RWPE1 (cell line): ENCODE measurements around the gene CRB2.

Source experiments
- CTCF ChIA-PET: fragments of 350-600 bp; sonication (Branson Sonifier 250); formaldehyde crosslinking; extraction: SDS; loops from one replicate; lab custom pipeline; 2021; lab: Yijun Ruan, JAX
- POLR2A ChIA-PET: fragments of 400-600 bp; formaldehyde crosslinking; extraction: SDS; loops from one replicate; lab custom pipeline; 2020; ENCODE audit warnings: antibody characterized with exemption; ENCODE audit not compliant: low non-redundant PET; lab: Yijun Ruan, JAX
- DNase-seq: peaks from one replicate; pipeline ENCODE4 v3.0.0; 2012; ENCODE audit warnings: low spot score
- H3K27ac ChIP-seq: fragments of 450-650 bp; 2 replicates; pipeline ENCODE4 v1.5.1; 2017
- TF ChIP-seq, protein P1 (sequence below): fragments of 450-650 bp; conservative IDR thresholded peaks from 2 replicates; pipeline ENCODE4 v1.5.1; 2017; ENCODE audit warnings: low read depth, mild to moderate bottlenecking

CRB2 gene

DNA sequence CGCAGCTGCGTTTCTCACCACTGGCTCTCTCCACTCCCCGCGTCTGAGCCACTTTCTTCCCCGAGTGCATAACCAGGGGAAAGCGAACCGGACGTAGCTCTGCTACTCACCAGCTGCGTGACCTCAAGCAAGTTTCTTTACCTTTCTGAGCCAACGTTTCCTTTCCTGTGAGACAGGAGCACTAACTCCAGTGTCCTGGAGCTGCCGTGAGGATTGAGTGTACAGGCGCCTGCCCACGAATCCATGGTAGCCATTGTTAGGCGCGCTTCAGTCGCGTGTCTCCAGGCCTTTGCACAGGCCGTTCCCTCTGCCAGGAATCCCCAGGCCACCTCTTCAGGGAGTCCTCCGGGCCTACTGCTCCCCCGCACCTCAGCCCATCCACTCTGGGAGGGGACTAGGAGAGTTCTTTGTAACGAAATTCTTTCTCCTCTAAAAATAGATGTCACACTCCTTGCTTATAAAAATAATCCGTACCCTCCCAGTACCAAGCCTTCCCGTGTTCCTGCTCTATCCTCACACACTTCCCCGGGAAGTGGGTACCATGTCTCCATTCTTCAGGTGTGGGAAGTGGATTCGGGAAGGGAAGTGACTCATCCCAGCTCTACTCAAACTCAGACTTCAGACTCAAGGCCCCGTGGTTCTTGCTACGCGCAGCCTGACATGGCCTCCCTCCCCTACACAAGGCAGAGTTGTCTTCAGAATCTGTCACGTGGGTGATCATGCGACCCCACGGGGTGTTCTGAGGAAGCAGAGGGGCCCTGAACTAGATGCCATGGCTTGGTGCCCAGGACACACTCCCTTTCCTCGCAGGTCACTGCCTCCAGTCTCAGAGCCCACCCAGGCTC is 16.1 kb upstream of the CRB2 start:
- CTCF ChIA-PET = interaction anchor here (0.5 to 2.5 kb wide), 3 partner anchors 10 to 1842 kb away, joined by 4 to 23 read pairs (median 6); no protein-coding TSS in a partner anchor
- POLR2A ChIA-PET = no interaction called here
- no peak for DNase-seq
- TF ChIP-seq, protein P1, sequence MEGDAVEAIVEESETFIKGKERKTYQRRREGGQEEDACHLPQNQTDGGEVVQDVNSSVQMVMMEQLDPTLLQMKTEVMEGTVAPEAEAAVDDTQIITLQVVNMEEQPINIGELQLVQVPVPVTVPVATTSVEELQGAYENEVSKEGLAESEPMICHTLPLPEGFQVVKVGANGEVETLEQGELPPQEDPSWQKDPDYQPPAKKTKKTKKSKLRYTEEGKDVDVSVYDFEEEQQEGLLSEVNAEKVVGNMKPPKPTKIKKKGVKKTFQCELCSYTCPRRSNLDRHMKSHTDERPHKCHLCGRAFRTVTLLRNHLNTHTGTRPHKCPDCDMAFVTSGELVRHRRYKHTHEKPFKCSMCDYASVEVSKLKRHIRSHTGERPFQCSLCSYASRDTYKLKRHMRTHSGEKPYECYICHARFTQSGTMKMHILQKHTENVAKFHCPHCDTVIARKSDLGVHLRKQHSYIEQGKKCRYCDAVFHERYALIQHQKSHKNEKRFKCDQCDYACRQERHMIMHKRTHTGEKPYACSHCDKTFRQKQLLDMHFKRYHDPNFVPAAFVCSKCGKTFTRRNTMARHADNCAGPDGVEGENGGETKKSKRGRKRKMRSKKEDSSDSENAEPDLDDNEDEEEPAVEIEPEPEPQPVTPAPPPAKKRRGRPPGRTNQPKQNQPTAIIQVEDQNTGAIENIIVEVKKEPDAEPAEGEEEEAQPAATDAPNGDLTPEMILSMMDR = no peak
- no peak overlapping the region for H3K27ac ChIP-seq

DNA sequence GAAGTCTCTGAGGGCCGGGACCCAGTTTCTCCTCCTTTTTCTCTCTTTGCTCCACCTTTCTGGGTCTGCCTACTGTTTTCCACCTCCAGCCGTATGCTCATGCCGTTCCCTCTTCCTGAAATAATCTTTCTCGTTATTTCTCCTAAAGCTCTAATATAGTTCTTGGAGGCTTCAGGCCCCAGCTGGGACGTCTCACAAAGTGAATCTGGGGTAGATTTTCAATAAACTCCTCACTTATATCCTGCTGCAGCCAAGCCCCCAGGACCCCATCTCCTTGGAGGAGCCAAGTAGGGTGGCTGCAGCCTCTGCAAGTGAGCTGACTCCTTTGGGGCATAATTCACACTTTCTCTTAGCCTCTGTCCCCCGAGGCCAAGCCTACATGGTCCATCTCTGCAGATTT is 14.2 kb upstream of the CRB2 start:
- TF ChIP-seq, protein P1 = no peak
- no peak overlapping the region for H3K27ac ChIP-seq
- POLR2A ChIA-PET = no interaction called here
- DNase-seq = no peak
- CTCF ChIA-PET = interaction anchor here (0.8 kb wide), 1 partner anchor 8 kb away, joined by 4 read pairs; no protein-coding TSS in a partner anchor

DNA sequence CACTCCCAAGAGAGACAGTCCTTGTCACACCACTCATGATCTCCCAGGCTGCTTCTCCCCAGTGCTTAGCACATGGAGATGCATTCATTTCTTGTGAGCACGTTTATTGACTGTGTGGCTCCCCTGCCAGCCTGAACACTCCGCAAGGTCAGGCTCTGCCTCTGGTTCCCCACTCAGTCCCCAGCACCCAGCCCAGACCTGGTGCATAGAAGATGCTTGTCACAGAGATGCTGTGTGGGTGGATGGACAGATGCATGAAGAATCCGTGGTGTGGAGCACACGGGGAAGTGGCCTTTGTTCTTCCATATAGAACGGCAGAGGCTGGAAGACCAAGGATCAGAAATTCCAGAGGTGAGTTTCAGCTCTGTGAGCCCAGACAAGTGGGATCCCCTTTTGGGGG is 13.8 kb upstream of the CRB2 start:
- DNase-seq = no peak
- H3K27ac ChIP-seq = no peak overlapping the region
- CTCF ChIA-PET = interaction anchor here (0.8 to 0.9 kb wide), 2 partner anchors 8 to 43 kb away, joined by 4 to 6 read pairs; no protein-coding TSS in a partner anchor
- POLR2A ChIA-PET = no interaction called here
- TF ChIP-seq, protein P1 = no peak

DNA sequence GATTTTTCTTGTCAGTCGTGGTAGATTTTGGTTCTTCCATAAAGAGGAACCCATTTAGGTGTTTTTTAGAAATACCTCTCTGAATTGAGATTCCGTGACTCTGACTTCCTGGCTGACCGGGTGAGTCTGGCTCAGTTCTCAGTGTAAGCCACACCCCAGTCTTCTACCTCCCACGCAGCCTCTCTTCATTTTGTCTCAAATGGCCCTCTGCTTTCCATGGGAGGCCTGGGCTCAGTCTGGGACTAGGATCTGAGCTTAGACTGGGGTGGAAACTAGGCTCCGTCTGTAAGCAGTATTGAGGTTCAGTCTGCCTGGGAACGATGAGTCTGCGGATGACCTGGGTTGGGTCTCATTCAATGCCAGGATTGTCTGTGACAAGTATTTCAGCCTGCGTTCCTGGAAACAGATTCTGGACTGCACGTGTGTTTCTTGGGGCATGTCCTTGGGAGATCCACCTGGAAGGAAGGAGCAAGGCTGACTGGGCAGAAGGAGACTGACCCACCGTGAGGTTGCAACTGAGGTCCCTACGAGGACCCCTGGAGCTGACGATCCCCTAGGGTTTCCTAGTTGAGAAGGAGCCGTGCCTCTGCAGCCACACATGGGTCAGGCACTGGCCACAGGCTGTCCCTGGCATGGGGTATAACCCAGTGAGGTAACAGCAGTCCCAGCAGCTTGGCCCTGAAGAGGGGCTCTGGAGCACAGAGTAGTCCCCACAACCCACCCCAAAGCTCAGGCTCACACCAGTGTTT is 12.4 kb upstream of the CRB2 start:
- TF ChIP-seq, protein P1 = no peak
- H3K27ac ChIP-seq = no peak overlapping the region
- ChIA-PET POLR2A (no interaction called here), CTCF (interaction anchor here (0.6 to 1.0 kb wide), 2 partner anchors 11 to 238 kb away, joined by 3 read pairs; no protein-coding TSS in a partner anchor)
- DNase-seq = no peak

DNA sequence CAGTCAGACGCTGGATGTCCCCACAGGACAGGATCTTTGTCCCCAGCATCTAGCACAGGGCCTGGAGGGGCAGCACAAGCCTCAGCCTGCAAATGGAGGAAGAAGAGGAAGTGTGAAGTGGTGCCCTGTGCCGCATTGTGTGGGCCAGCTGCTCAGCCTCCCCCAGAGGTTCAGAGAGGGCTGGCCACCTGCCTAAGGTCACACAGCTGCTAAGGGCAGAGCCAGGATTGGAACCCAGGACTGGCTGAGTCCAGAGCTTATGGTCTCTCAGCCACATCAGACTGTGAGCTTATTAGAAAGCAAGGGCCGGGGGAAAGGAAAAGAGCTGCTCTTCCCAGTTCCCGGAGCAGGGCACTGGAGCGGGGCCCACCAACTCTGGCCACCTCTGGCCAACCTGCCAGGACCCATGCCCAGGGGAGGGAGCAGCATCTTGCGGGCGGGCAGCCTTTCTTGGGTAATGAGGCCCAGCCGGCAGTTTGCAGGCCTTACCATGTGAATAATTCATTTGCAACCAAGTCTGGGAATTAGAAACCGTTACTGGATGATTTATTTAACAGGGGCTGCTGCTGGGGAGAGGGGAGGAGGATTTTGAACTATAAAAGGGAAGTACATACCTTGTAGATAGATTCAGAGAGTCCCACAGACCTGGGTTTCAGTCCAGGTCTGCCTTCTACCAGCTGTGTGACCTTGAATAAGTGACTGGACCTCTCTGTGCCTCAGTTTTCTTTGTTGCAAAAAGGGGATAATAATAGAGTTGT is 11.6 kb upstream of the CRB2 start:
- no peak overlapping the region for H3K27ac ChIP-seq
- DNase-seq = no peak
- TF ChIP-seq, protein P1 = no peak
- POLR2A ChIA-PET = no interaction called here
- CTCF ChIA-PET = interaction anchor here (0.5 to 1.1 kb wide), 4 partner anchors 10 to 94 kb away, joined by 3 to 7 read pairs (median 3); no protein-coding TSS in a partner anchor
